ENCODE results near the gene LMX1B.

DNA sequence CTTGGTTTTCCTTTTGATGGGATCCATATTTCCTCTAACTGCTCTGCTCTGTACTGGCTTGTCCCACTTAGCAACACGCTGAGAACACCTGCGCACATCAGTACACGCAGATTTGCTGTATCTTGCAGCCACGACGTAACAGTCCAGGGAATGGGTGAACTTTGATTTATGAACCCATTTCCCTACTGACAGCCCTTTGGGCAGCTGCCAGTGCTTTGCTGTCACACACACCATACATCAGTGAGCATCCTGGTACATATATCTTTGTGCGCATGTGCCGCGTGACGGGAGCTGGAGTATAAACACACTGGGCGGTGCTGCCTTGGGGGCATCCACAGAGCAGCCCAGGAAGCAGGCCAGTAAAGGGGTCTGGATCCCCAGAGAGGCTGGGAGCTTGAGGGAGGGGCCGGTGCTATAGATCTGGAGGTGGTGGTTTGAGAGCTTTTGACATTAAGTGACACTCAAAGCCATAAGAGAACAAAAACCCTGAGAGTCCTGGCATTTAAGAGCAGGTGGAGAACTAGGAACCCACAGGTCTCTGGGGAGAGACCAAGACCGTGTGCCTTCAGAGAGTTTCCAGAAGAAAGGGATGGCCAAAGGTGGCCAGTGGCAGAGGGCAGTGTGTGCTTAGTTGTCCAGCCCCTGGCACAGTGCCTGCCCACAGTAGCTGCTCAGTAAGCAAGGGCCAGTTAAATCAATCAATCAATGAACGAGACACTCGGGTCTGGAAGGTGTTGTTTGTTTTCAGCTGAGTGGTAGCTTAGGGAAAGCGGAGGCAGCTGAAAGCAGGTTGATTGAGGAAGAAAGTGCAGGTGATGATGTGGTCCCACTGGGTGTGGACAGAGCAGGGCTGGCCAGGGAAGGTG lies 53.7 kb downstream of the LMX1B start:
- TF ChIP-seq CTCF (IDR thresholded peaks at IDR 0.05) (no peak), POLR2AphosphoS5 (IDR thresholded peaks at IDR 0.05; ENCODE audit: low read depth, low read length) (no peak), SIN3A (IDR thresholded peaks at IDR 0.05; ENCODE audit: borderline replicate concordance, insufficient read depth, low read depth, low read length) (no peak)
- TF ChIP-seq, protein P1, sequence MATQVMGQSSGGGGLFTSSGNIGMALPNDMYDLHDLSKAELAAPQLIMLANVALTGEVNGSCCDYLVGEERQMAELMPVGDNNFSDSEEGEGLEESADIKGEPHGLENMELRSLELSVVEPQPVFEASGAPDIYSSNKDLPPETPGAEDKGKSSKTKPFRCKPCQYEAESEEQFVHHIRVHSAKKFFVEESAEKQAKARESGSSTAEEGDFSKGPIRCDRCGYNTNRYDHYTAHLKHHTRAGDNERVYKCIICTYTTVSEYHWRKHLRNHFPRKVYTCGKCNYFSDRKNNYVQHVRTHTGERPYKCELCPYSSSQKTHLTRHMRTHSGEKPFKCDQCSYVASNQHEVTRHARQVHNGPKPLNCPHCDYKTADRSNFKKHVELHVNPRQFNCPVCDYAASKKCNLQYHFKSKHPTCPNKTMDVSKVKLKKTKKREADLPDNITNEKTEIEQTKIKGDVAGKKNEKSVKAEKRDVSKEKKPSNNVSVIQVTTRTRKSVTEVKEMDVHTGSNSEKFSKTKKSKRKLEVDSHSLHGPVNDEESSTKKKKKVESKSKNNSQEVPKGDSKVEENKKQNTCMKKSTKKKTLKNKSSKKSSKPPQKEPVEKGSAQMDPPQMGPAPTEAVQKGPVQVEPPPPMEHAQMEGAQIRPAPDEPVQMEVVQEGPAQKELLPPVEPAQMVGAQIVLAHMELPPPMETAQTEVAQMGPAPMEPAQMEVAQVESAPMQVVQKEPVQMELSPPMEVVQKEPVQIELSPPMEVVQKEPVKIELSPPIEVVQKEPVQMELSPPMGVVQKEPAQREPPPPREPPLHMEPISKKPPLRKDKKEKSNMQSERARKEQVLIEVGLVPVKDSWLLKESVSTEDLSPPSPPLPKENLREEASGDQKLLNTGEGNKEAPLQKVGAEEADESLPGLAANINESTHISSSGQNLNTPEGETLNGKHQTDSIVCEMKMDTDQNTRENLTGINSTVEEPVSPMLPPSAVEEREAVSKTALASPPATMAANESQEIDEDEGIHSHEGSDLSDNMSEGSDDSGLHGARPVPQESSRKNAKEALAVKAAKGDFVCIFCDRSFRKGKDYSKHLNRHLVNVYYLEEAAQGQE (IDR thresholded peaks at IDR 0.05; ENCODE audit: insufficient read depth in 1 of 2, low read depth in 2 of 2, low read length in 1 of 2), result no peak
